Tibial nerve (tissue), 4 donors: Measurements from ENCODE around the gene NOSTRIN.
"Not testable (repeated sequence)": the region's sequence is repeated elsewhere in the genome, so short reads cannot be mapped to it uniquely, and the experiment has no call there.

Source experiments
- EP300 ChIP-seq, 2 donors: sonication (generic); formaldehyde crosslinking; IDR thresholded peaks; one replicate each; pipeline ENCODE4 v1.6.1; 2017; ENCODE audit warnings: antibody characterized with exemption in 2 of 2, mild to moderate bottlenecking in 1 of 2
- TF ChIP-seq, protein P1 (sequence below), 5 experiments: fragments of 200-600 bp in 3 of 5; fragments of 450-650 bp in 2 of 5; sonication (generic) in 3 of 5; IDR thresholded peaks; one replicate each; pipeline ENCODE4 v1.5.1; 2016 to 2019; ENCODE audit warnings: antibody characterized with exemption in 5 of 5, mild to moderate bottlenecking in 3 of 5, moderate library complexity in 2 of 5

DNA sequence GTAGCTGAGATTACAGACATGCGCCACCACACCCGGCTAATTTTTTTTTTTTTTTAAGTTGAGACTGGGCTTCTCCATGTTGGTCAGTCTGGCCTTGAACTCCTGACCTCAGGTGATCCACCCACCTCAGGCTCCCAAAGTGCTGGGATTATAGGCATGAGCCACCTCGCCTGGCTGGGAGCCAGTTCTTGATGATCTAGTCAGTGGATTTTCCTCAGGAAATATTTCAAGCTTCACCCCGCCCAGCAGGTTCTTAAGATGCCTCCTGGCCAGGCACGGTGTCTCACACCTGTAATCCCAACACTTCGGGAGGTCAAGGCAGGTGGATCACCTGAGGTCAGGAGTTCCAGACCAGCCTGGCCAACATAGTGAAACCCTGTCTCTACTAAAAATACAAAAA, 34.1 kb upstream of the NOSTRIN start:
- TF ChIP-seq, protein P1, sequence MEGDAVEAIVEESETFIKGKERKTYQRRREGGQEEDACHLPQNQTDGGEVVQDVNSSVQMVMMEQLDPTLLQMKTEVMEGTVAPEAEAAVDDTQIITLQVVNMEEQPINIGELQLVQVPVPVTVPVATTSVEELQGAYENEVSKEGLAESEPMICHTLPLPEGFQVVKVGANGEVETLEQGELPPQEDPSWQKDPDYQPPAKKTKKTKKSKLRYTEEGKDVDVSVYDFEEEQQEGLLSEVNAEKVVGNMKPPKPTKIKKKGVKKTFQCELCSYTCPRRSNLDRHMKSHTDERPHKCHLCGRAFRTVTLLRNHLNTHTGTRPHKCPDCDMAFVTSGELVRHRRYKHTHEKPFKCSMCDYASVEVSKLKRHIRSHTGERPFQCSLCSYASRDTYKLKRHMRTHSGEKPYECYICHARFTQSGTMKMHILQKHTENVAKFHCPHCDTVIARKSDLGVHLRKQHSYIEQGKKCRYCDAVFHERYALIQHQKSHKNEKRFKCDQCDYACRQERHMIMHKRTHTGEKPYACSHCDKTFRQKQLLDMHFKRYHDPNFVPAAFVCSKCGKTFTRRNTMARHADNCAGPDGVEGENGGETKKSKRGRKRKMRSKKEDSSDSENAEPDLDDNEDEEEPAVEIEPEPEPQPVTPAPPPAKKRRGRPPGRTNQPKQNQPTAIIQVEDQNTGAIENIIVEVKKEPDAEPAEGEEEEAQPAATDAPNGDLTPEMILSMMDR (IDR thresholded peaks at IDR 0.05): not testable (repeated sequence)
- TF ChIP-seq EP300 (IDR thresholded peaks at IDR 0.05): not testable (repeated sequence)
